Activated CD4-positive, alpha-beta T cell treated with anti-CD3 and anti-CD28 coated beads, Interleukin-2, amount 10 ng/mL, durations not matched to agents 7 days and 5 days (primary cell): ENCODE measurements around the gene MON2. TPM values are rescaled to one million over a fixed set of nuclear protein-coding genes. Genes with fewer than 3 reads are reported as not detected.

ENCODE experiments used
- CTCF ChIA-PET: fragments of 350-600 bp; sonication (Branson Sonifier 250); formaldehyde crosslinking; loops from one replicate; lab custom pipeline; 2021; ENCODE audit warnings: antibody characterized with exemption; lab: Charles Lee
- POLR2A ChIA-PET: fragments of 350-600 bp; sonication (Branson Sonifier 250); formaldehyde crosslinking; loops from one replicate; lab custom pipeline; 2021; ENCODE audit warnings: antibody characterized with exemption; lab: Charles Lee
- DNase-seq: peaks from one replicate; pipeline ENCODE4 v3.0.0-alpha.2; 2020
- H3K27ac Mint-ChIP-seq: one replicate; pipeline ENCODE4 v1.8.0; 2021; ENCODE audit warnings: mild to moderate bottlenecking, moderate library complexity, mixed read lengths
- H3K27me3 Mint-ChIP-seq: one replicate; pipeline ENCODE4 v1.8.0; 2021; ENCODE audit warnings: mixed read lengths
- H3K36me3 Mint-ChIP-seq: one replicate; pipeline ENCODE4 v1.8.0; 2021; ENCODE audit warnings: low read depth, mixed read lengths
- H3K4me1 Mint-ChIP-seq: one replicate; pipeline ENCODE4 v1.8.0; 2021; ENCODE audit warnings: mixed read lengths
- H3K4me3 Mint-ChIP-seq: one replicate; pipeline ENCODE4 v1.8.0; 2021; ENCODE audit warnings: mild to moderate bottlenecking, moderate library complexity, mixed read lengths
- H3K9me3 Mint-ChIP-seq: one replicate; pipeline ENCODE4 v1.8.0; 2021; ENCODE audit warnings: mixed read lengths
- total RNA-seq, 2 experiments: library from RNA; stranded (reverse); gene quantifications; one replicate each; pipeline ENCODE4 v1.2.3, GENCODE V29; 2021

MON2 gene
- total RNA-seq, 2 experiments from 2014 or later, result 44.2 to 48.7 TPM

- Mint-ChIP-seq H3K4me3 (no peak overlapping the region), H3K27me3 (no peaks in the 10 kb centered on the region), H3K9me3 (no peaks in the 10 kb centered on the region), H3K4me1 (peaks cover 1% of the 10 kb centered on the region), H3K36me3 (peaks cover 15% of the 10 kb centered on the region), H3K27ac (no peak overlapping the region)
- POLR2A ChIA-PET, result interaction anchor here (0.6 kb wide), 1 partner anchor 28 kb away, joined by 3 read pairs; no protein-coding TSS in a partner anchor
- no peak for DNase-seq
- CTCF ChIA-PET, result interaction anchor here (0.7 to 1.6 kb wide), 4 partner anchors 8 to 222 kb away, joined by 3 to 4 read pairs (median 3); no protein-coding TSS in a partner anchor
These were observed 112.1 kb downstream of the MON2 start for GRCh38 chr12:62578726-62579125.

- ChIA-PET POLR2A (interaction anchor here (0.6 kb wide), 1 partner anchor 21 kb away, joined by 3 read pairs; no protein-coding TSS in a partner anchor), CTCF (interaction anchor here (0.6 to 1.4 kb wide), 5 partner anchors 12 to 216 kb away, joined by 3 to 5 read pairs (median 4); no protein-coding TSS in a partner anchor)
These were observed 114.8 kb downstream of the MON2 start for GRCh38 chr12:62581288-62582064.

DNA sequence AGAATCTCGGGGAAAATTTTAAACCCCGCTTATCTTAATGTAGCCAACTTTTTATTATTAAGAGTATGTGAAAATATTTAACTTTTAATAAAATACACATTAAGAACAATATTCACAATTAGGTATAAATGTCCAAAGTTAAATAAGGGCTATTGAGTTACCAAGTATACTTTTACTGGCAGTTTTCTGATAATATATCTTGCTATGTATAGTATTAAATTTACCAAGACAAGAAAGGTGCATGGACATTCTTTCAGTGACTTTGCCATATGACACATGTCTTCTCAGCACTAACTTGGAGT is 115.4 kb downstream of the MON2 start:
- no peak for DNase-seq
- POLR2A ChIA-PET, result no interaction called here
- CTCF ChIA-PET, result interaction anchor here (1.0 to 1.4 kb wide), 2 partner anchors 22 to 215 kb away, joined by 4 read pairs; no protein-coding TSS in a partner anchor
- no peaks in the 10 kb centered on the region for H3K9me3 Mint-ChIP-seq
- no peak overlapping the region for H3K27ac Mint-ChIP-seq
- H3K4me1 Mint-ChIP-seq, result peaks cover 1% of the 10 kb centered on the region
- H3K36me3 Mint-ChIP-seq, result peaks cover 13% of the 10 kb centered on the region
- no peaks in the 10 kb centered on the region for H3K27me3 Mint-ChIP-seq
- no peak overlapping the region for H3K4me3 Mint-ChIP-seq

More at GRCh38 chr12:62581288-62582064, 114.8 kb downstream of the MON2 start:
- no peaks in the 10 kb centered on the region for H3K9me3 Mint-ChIP-seq
- H3K4me1 Mint-ChIP-seq, result peaks cover 1% of the 10 kb centered on the region
- H3K27me3 Mint-ChIP-seq, result no peaks in the 10 kb centered on the region
- peaks cover 13% of the 10 kb centered on the region for H3K36me3 Mint-ChIP-seq
- no peak overlapping the region for H3K27ac Mint-ChIP-seq
- no peak overlapping the region for H3K4me3 Mint-ChIP-seq
- DNase-seq, result no peak

DNA sequence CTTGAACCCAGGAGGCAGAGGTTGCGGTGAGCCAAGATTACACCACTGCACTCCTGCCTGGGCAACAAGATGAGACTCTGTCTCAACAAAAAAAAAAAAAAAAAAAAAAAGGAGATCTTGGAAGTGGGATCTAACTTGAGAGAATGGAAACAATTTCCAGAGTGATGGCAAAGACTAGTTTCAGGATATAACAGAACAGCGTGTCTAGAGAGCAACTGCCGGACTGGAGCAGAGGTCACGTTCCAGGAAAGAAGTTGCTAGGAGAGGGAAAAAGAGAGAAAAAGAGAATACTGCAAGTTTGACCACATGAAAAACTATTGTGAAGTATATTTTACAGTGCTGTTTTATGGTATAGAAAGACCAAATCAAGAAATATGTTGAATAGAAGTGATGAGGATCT is 118.0 kb downstream of the MON2 start:
- Mint-ChIP-seq H3K4me3 (no peak overlapping the region), H3K9me3 (no peaks in the 10 kb centered on the region), H3K4me1 (peaks cover 1% of the 10 kb centered on the region), H3K27ac (no peak overlapping the region), H3K27me3 (no peaks in the 10 kb centered on the region), H3K36me3 (peaks cover 22% of the 10 kb centered on the region)
- ChIA-PET POLR2A (no interaction called here), CTCF (no interaction called here)
- DNase-seq, result no peak

DNA sequence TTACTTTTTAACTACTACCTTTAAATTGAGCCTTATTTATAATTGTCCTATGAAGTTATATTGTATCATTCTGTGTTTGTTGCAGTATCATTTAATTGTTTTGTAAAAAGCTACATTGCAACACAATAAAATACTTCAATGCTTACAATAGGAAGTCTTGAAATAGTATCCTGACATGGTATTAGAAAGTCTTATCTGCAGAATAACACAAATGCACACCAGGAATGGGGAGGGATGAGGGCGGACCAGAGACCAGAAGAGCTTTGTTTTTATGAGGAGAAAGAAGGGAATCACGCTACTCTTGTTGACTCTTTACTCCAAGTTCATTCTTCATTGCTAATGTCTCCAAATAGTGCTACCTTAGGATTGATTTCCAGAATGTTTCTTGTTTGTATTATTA is 120.2 kb downstream of the MON2 start:
- H3K4me3 Mint-ChIP-seq, result no peak overlapping the region
- H3K4me1 Mint-ChIP-seq, result peaks cover 1% of the 10 kb centered on the region
- DNase-seq, result no peak
- ChIA-PET CTCF (interaction anchor here (0.9 to 1.2 kb wide), 2 partner anchors 9 to 207 kb away, joined by 3 to 4 read pairs; no protein-coding TSS in a partner anchor), POLR2A (no interaction called here)
- H3K36me3 Mint-ChIP-seq, result peaks cover 28% of the 10 kb centered on the region
- H3K27me3 Mint-ChIP-seq, result no peaks in the 10 kb centered on the region
- H3K9me3 Mint-ChIP-seq, result no peaks in the 10 kb centered on the region
- no peak overlapping the region for H3K27ac Mint-ChIP-seq

GRCh38 chr12:62588916-62589315 is 122.3 kb downstream of the MON2 start:
- CTCF ChIA-PET, result no interaction called here
- H3K4me1 Mint-ChIP-seq, result no peaks in the 10 kb centered on the region
- H3K27ac Mint-ChIP-seq, result no peak overlapping the region
- H3K36me3 Mint-ChIP-seq, result peaks cover 31% of the 10 kb centered on the region
- no peaks in the 10 kb centered on the region for H3K9me3 Mint-ChIP-seq
- H3K4me3 Mint-ChIP-seq, result no peak overlapping the region
- no peaks in the 10 kb centered on the region for H3K27me3 Mint-ChIP-seq
- POLR2A ChIA-PET, result no interaction called here
- no peak for DNase-seq

DNA sequence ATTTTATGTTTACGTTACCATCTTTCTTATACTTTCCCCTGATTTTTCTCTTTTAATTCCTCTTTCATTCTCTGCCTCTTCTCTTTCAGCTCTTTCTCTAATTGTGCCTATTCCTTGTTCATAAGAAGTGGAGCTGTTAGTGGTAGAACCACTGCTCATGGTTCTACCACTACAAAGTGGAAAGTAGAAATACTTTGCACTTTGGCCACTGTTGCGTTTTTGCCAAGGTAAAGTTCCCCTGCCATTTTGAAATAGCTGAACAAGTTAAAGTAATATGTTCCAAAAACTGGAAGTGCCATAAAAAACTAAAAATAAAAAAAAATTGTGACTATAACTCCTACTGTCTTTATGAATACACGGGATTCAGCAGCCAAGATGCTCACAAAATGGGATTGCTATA is 130.6 kb downstream of the MON2 start:
- H3K4me3 Mint-ChIP-seq, result no peak overlapping the region
- H3K27me3 Mint-ChIP-seq, result no peaks in the 10 kb centered on the region
- H3K9me3 Mint-ChIP-seq, result no peaks in the 10 kb centered on the region
- POLR2A ChIA-PET, result no interaction called here
- peaks cover 27% of the 10 kb centered on the region for H3K36me3 Mint-ChIP-seq
- peaks cover 18% of the 10 kb centered on the region for H3K4me1 Mint-ChIP-seq
- CTCF ChIA-PET, result no interaction called here
- no peak for DNase-seq
- no peak overlapping the region for H3K27ac Mint-ChIP-seq

DNA sequence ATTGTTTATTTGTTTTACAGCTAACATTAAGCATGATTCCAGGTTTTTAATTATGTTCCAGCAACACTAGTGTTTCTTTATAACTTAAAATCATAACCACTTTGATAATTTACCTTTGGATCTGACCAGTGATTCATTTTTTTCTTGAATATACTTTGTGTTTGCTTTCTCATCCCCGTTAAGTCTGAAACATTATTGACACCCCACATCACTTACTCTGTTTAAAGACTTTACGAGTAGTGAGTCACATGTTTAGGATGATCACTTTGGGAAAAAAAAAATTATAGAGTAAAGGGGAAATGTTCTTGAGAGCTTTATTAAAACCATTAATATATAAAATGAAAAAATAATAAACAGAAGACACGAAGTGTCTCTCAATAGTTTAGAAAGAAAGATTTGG is 132.2 kb downstream of the MON2 start:
- ChIA-PET CTCF (no interaction called here), POLR2A (no interaction called here)
- no peak overlapping the region for H3K4me3 Mint-ChIP-seq
- DNase-seq, result no peak
- peaks cover 18% of the 10 kb centered on the region for H3K4me1 Mint-ChIP-seq
- H3K27ac Mint-ChIP-seq, result no peak overlapping the region
- H3K9me3 Mint-ChIP-seq, result no peaks in the 10 kb centered on the region
- peaks cover 23% of the 10 kb centered on the region for H3K36me3 Mint-ChIP-seq
- H3K27me3 Mint-ChIP-seq, result no peaks in the 10 kb centered on the region

DNA sequence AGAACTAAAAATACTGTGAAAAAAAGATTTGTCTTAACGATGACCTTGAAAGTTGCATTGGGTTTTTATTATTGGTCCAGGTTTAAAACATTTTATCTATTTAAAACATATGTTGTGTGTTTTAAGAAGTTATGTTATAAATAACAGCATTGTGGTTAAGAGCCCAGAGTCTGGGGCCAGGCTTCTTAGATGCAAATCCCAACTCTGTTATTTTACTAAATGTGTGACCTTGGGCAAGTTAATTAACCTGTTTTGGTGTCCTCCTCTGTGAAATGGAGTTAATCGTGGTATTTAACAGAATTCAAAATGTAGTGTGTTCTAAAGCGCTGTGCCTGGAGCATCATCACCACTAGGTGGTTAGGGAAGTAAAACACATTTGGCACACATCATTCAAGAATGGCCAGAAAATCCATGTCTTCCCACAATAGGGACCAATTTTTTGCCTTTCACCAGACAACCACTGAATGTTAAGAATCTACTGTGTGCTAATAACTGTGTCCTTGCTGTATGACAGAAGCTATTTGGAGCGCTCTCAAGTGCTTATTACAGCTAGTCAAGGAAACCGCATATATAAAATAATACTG is 133.3 kb downstream of the MON2 start:
- H3K36me3 Mint-ChIP-seq, result peaks cover 30% of the 10 kb centered on the region
- H3K27ac Mint-ChIP-seq, result no peak overlapping the region
- no peaks in the 10 kb centered on the region for H3K27me3 Mint-ChIP-seq
- peaks cover 27% of the 10 kb centered on the region for H3K4me1 Mint-ChIP-seq
- ChIA-PET POLR2A (no interaction called here), CTCF (no interaction called here)
- no peak for DNase-seq
- H3K4me3 Mint-ChIP-seq, result no peak overlapping the region
- no peaks in the 10 kb centered on the region for H3K9me3 Mint-ChIP-seq

- Mint-ChIP-seq H3K36me3 (peaks cover 36% of the 10 kb centered on the region), H3K27me3 (no peaks in the 10 kb centered on the region), H3K4me1 (peaks cover 44% of the 10 kb centered on the region), H3K9me3 (no peaks in the 10 kb centered on the region), H3K4me3 (peak overlapping the region; percentile 87), H3K27ac (peak overlapping the region; percentile 99)
- DNase-seq, result no peak
- ChIA-PET POLR2A (no interaction called here), CTCF (interaction anchor here (0.7 kb wide), 1 partner anchor 49 kb away, joined by 3 read pairs; no protein-coding TSS in a partner anchor)
These were observed 135.1 kb downstream of the MON2 start for GRCh38 chr12:62601765-62602164.

- ChIA-PET CTCF (interaction anchor here (0.7 to 2.1 kb wide), 7 partner anchors 9 to 192 kb away, joined by 3 to 7 read pairs (median 3); no protein-coding TSS in a partner anchor), POLR2A (interaction anchor here (0.6 to 1.1 kb wide), 3 partner anchors 21 to 135 kb away, joined by 3 read pairs; partner anchors contain the start of gene MON2)
- Mint-ChIP-seq H3K4me3 (peak overlapping the region; percentile 87), H3K9me3 (no peaks in the 10 kb centered on the region), H3K27ac (peak overlapping the region; percentile 99), H3K36me3 (peaks cover 31% of the 10 kb centered on the region), H3K27me3 (no peaks in the 10 kb centered on the region), H3K4me1 (peaks cover 46% of the 10 kb centered on the region)
- peak; percentile 88 for DNase-seq
These were observed 135.8 kb downstream of the MON2 start for GRCh38 chr12:62602255-62603060.

GRCh38 chr12:62603061-62603810 is 136.6 kb downstream of the MON2 start:
- POLR2A ChIA-PET, result interaction anchor here (0.6 to 1.1 kb wide), 3 partner anchors 22 to 136 kb away, joined by 3 read pairs; partner anchors contain the start of gene MON2
- CTCF ChIA-PET, result interaction anchor here (0.7 to 2.1 kb wide), 6 partner anchors 10 to 191 kb away, joined by 3 to 7 read pairs (median 4); no protein-coding TSS in a partner anchor
- peak; percentile 82 for DNase-seq
- H3K27ac Mint-ChIP-seq, result peak overlapping the region; percentile 99
- no peaks in the 10 kb centered on the region for H3K9me3 Mint-ChIP-seq
- H3K4me3 Mint-ChIP-seq, result peak overlapping the region; percentile 87
- H3K27me3 Mint-ChIP-seq, result no peaks in the 10 kb centered on the region
- H3K4me1 Mint-ChIP-seq, result peaks cover 46% of the 10 kb centered on the region
- peaks cover 31% of the 10 kb centered on the region for H3K36me3 Mint-ChIP-seq
